NB4 (cell line): ENCODE results near the gene PHF12.

ENCODE experiments used
- DNase-seq: peaks from one replicate; pipeline ENCODE4 v3.0.0; 2010; ENCODE audit warnings: low read depth
- H3K4me3 ChIP-seq: one replicate; pipeline ENCODE4 v1.5.1; 2011; ENCODE audit warnings: mild to moderate bottlenecking, low read depth, low read length, moderate library complexity
- CTCF ChIP-seq: IDR thresholded peaks from one replicate; pipeline ENCODE4 v1.5.1; 2012; ENCODE audit warnings: low read depth, low read length
- MYC ChIP-seq: IDR thresholded peaks from 2 replicates; pipeline ENCODE4 v1.6.1; 2011; ENCODE audit warnings: low read depth, low read length
- POLR2A ChIP-seq: IDR thresholded peaks from 2 replicates; pipeline ENCODE4 v1.6.1; 2011; ENCODE audit warnings: mild to moderate bottlenecking; ENCODE audit not compliant: insufficient read length; ENCODE audit errors: extremely low read depth
- TF ChIP-seq, protein P1 (sequence below): IDR thresholded peaks from 2 replicates; pipeline ENCODE4 v1.6.1; 2011; ENCODE audit warnings: low read depth, low read length

The PHF12 gene

GRCh38 chr17:28891201-28891600 lies 60.1 kb downstream of the PHF12 start:
- DNase-seq: no peak
- no peak overlapping the region for H3K4me3 ChIP-seq
- TF ChIP-seq POLR2A (no peak), MYC (no peak), CTCF (no peak)
- TF ChIP-seq, protein P1, sequence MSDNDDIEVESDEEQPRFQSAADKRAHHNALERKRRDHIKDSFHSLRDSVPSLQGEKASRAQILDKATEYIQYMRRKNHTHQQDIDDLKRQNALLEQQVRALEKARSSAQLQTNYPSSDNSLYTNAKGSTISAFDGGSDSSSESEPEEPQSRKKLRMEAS: no peak

- peak; percentile 48 for DNase-seq
- TF ChIP-seq, protein P1: no peak
- no peak for TF ChIP-seq CTCF
- no peak for TF ChIP-seq POLR2A
- TF ChIP-seq MYC: no peak
- no peak overlapping the region for H3K4me3 ChIP-seq
Measured at GRCh38 chr17:28889996-28890395, 61.3 kb downstream of the PHF12 start.

- DNase-seq: no peak
- TF ChIP-seq POLR2A (no peak), CTCF (no peak), MYC (no peak)
- TF ChIP-seq, protein P1: no peak
- no peak overlapping the region for H3K4me3 ChIP-seq
Measured at GRCh38 chr17:28888832-28889231, 62.5 kb downstream of the PHF12 start.

DNA sequence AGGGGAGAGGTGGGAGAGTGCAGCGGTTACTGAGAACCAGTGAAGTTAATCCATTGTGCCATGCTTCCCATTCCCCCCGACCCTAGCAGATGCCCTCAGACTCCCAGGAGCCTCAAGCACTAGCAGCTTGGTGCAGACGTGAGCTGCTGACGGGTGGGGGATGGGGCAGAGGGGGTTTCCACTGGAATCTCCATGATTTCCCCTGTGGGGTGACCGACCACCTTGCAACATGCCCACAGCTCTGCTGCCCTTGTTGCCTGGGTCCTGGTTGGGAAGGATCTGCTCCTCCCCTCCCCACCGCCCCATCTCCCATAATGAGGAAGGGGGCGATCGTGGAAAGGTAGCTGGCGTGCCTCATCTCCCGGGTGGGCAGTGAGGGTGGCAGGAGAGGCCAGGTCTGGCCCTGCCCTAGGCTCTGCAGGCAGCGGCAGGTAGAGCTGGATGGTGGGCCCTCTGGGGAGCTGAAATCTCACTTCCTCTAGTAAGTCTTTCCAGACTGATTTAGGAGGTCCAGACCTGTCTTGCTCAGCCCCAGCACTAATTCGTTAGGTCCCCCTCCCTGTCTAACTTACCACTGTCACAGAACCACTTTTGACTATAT lies 63.3 kb downstream of the PHF12 start:
- no peak overlapping the region for H3K4me3 ChIP-seq
- TF ChIP-seq, protein P1: no peak
- TF ChIP-seq MYC (no peak), POLR2A (no peak), CTCF (no peak)
- no peak for DNase-seq

DNA sequence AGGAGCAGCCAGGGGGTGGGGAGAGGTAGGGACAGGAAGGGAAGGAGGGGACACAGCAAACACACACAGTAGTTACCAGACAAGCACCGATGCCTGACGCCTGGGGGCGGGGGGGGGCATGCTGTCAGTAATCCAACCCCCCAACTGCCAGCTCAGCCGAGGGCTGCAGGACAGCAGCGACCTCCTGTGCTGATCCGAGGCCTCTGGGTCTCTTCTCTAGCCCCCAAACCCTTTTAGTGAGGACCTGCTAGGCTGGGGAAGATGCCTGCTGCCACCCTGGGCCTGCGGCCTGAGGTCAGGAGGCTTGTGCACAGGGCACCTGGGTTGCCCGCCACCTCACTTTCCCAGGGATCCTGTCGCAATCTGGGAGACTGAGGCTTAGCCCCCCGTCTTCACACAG lies 65.4 kb downstream of the PHF12 start:
- DNase-seq: no peak
- H3K4me3 ChIP-seq: no peak overlapping the region
- TF ChIP-seq, protein P1: no peak
- TF ChIP-seq CTCF: no peak
- TF ChIP-seq MYC: no peak
- TF ChIP-seq POLR2A: no peak
